CD4-positive, alpha-beta memory T cell (primary cell): Measurements from ENCODE around the gene CPEB1. TPM values are rescaled to one million over a fixed set of nuclear protein-coding genes. Genes with fewer than 3 reads are reported as not detected.

ENCODE experiments used
- CTCF ChIA-PET: fragments of 350-600 bp; sonication (Branson Sonifier 250); formaldehyde crosslinking; loops from one replicate; lab custom pipeline; 2021; ENCODE audit warnings: inconsistent platforms; ENCODE audit not compliant: partially characterized antibody; lab: Charles Lee
- POLR2A ChIA-PET: fragments of 350-600 bp; sonication (Branson Sonifier 250); formaldehyde crosslinking; loops from one replicate; lab custom pipeline; 2021; ENCODE audit not compliant: partially characterized antibody; lab: Charles Lee
- DNase-seq, 5 donors: peaks; one replicate each; pipeline versions ENCODE4 v3.0.0 to v3.0.0-alpha.2; 2020 to 2022; ENCODE audit warnings: mixed read lengths in 1 of 5
- H3K27ac ChIP-seq: one replicate; pipeline ENCODE4 v1.7.0; 2013; ENCODE audit warnings: low read depth, low read length
- H3K27me3 ChIP-seq: 2 replicates; pipeline ENCODE4 v1.7.0; 2013; ENCODE audit warnings: mild to moderate bottlenecking, low read length, moderate library complexity; ENCODE audit not compliant: insufficient read depth
- H3K36me3 ChIP-seq: 2 replicates; pipeline ENCODE4 v1.7.0; 2013; ENCODE audit warnings: mild to moderate bottlenecking, low read length, moderate library complexity; ENCODE audit not compliant: insufficient read depth
- H3K4me1 ChIP-seq: 2 replicates; pipeline ENCODE4 v1.7.0; 2013; ENCODE audit warnings: mild to moderate bottlenecking, low read length, moderate library complexity; ENCODE audit not compliant: insufficient read depth
- H3K4me3 ChIP-seq, 2 donors: one replicate each; pipeline ENCODE4 v1.7.0; 2013; ENCODE audit warnings: low read length in 2 of 2, mild to moderate bottlenecking in 1 of 2
- H3K9me3 ChIP-seq, 2 donors: one replicate each; pipeline ENCODE4 v1.7.0; 2013; ENCODE audit warnings: low read length in 2 of 2, control low read depth in 1 of 2; ENCODE audit not compliant: control insufficient read depth in 1 of 2
- H3K27ac Mint-ChIP-seq, 7 donors: one replicate each; pipeline ENCODE4 v1.8.0; 2020 to 2021; ENCODE audit warnings: mixed read lengths in 7 of 7, mild to moderate bottlenecking in 6 of 7, inconsistent platforms in 3 of 7, moderate library complexity in 3 of 7
- H3K27me3 Mint-ChIP-seq, 2 donors: one replicate each; pipeline ENCODE4 v1.8.0; 2020 to 2021; ENCODE audit warnings: mixed read lengths in 2 of 2
- H3K36me3 Mint-ChIP-seq, 2 donors: one replicate each; pipeline ENCODE4 v1.8.0; 2020 to 2021; ENCODE audit warnings: mixed read lengths in 2 of 2, inconsistent platforms in 1 of 2, mild to moderate bottlenecking in 1 of 2
- H3K4me1 Mint-ChIP-seq, 4 donors: one replicate each; pipeline ENCODE4 v1.8.0; 2020 to 2021; ENCODE audit warnings: mixed read lengths in 4 of 4, mild to moderate bottlenecking in 1 of 4
- H3K4me3 Mint-ChIP-seq, 8 donors: one replicate each; pipeline ENCODE4 v1.8.0; 2020 to 2021; ENCODE audit warnings: mixed read lengths in 8 of 8, mild to moderate bottlenecking in 7 of 8, moderate library complexity in 6 of 8, inconsistent platforms in 3 of 8
- H3K9me3 Mint-ChIP-seq, 8 donors: one replicate each; pipeline ENCODE4 v1.8.0; 2020 to 2021; ENCODE audit warnings: mixed read lengths in 8 of 8, mild to moderate bottlenecking in 5 of 8, inconsistent platforms in 3 of 8, moderate library complexity in 1 of 8
- intact Hi-C: fragments of 100-400 bp; cut with micrococcal nuclease; formaldehyde crosslinking; loops from one replicate; pipeline ENCODE4 v1.15.1; 2023
- polyA plus RNA-seq, 2 donors: library from polyadenylated mRNA; unstranded; fragments of 300-500 nt; fragmentation: Illumina TruSeq; gene quantifications; one replicate each; pipeline ENCODE4 v1.2.3, GENCODE V29; 2021
- total RNA-seq, 2 experiments: library from RNA; stranded (reverse); gene quantifications; one replicate each; pipeline ENCODE4 v1.2.3, GENCODE V29; 2021

The CPEB1 gene
- total and polyA plus RNA-seq, 4 experiments from 2014 or later = 0.17 to 0.55 (median 0.38) TPM

DNA sequence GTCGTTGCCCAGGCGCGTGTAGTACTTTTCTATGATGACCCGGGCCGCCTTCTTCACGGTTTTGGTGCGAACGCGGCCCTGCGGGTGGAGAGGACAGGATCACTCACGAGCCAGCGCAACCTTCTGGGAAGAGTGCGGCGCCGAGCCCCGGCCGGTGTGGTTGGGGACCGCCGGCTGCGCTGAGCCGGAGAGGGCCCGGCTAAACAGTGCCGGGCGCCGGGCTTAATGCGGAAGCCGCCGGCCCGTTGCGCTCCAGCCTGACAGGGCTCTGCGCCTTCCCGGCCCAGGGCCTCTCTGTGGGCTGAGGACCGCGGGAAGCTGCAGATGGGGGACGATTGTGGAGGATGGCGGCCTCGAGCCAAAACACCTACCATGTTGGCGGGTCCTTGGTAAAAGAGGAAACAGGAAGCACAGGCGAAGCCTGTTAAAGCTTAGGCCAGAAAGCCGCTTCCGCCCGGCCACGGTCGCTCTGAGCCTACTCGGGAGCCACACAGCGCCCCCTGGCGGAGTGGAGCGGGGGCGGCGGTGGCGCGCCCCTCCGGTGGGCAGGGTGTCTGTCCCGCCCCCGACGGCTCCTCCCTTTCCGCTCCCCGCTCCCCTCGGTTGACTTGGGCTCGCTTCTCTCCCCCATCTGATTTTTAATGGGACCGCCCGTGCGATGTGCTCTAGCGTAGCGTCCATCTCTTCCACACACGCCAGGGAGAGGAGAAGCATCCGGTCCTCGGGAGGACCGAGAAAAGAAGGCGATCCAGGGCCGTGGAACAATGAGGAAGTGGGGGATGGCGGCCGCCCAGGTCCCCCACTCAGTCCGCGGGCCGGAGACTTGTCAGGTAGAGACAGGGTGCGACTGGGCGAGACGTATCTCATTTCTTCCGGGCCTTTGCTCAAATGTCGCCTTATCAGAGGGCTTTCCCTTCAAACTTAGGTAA is 106.8 kb downstream of the CPEB1 start, which contains the start of gene RPS17:
TSS of gene RPS17 (minus strand) at position 403 of the 929 bp plus-strand sequence. CDS start at position 374, 29 bp downstream.
- peaks cover 12 to 39% (median 25%) of the 10 kb centered on the region in 4 donors for H3K4me1 Mint-ChIP-seq
- Histone ChIP-seq H3K36me3 (peaks cover 34% of the 10 kb centered on the region), H3K4me3 (peak within 1 kb of the TSS; percentile 73 to 91), H3K27me3 (no peaks in the 10 kb centered on the region), H3K27ac (peak within 1 kb of the TSS; percentile 83), H3K4me1 (peaks cover 26% of the 10 kb centered on the region), H3K9me3 (no peaks in the 10 kb centered on the region)
- no peaks in the 10 kb centered on the region for H3K9me3 Mint-ChIP-seq
- peaks cover 35 to 55% of the 10 kb centered on the region in 2 donors for H3K36me3 Mint-ChIP-seq
- peaks cover 0 to 2% of the 10 kb centered on the region in 2 donors for H3K27me3 Mint-ChIP-seq
- H3K4me3 Mint-ChIP-seq = peak within 1 kb of the TSS; percentile 95 to 99 (median 97)
- intact Hi-C loops = loop anchor here (1.0 kb wide), 4 partner anchors 140 to 446 kb away; partner anchors contain the start of genes RAMAC and WHAMM
- peak within 1 kb of the TSS; percentile 94 to 98 (median 97) for H3K27ac Mint-ChIP-seq
- peak; percentile 96 to 99 (median 99) for DNase-seq
- ChIA-PET CTCF (interaction anchor here (0.5 to 5.0 kb wide), 12 partner anchors 9 to 477 kb away, joined by 3 to 54 read pairs (median 3); partner anchors contain the start of gene RAMAC), POLR2A (interaction anchor here (0.6 to 4.0 kb wide), 24 partner anchors 9 to 527 kb away, joined by 3 to 42 read pairs (median 4); partner anchors contain the start of genes AP3B2, BTBD1, C15orf40 and CPEB1)

DNA sequence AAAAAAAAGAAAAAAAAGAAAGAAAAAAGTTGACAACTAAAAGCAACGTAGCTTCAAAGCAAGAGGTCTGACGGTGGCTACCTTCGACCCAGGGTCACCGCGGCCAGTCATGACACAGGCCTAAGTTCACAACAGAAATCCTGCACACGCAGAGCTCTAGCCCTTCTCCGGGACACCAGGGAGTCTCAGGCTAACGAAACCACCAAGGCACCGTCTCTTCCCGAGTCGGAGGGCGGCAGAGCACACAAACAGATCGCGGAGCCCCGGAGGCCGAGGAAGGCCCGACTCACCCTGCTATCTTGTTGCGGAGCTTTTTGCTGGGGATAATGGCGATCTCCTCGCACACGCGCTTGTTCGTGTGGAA is 107.5 kb downstream of the CPEB1 start:
- H3K27ac ChIP-seq = peak overlapping the region; percentile 83
- H3K4me3 Mint-ChIP-seq = peak overlapping the region; percentile 94 to 99 (median 97)
- H3K27me3 Mint-ChIP-seq = no peaks in the 10 kb centered on the region
- POLR2A ChIA-PET = interaction anchor here (0.6 to 4.0 kb wide), 18 partner anchors 9 to 528 kb away, joined by 3 to 42 read pairs (median 4); partner anchors contain the start of genes BTBD1, C15orf40, RAMAC and WHAMM
- peaks cover 34% of the 10 kb centered on the region for H3K36me3 ChIP-seq
- no peaks in the 10 kb centered on the region for H3K9me3 Mint-ChIP-seq
- no peaks in the 10 kb centered on the region for H3K27me3 ChIP-seq
- peaks cover 12 to 39% (median 25%) of the 10 kb centered on the region in 4 donors for H3K4me1 Mint-ChIP-seq
- no peak for DNase-seq
- intact Hi-C loops = loop anchor here (1.0 kb wide), 4 partner anchors 141 to 447 kb away; partner anchors contain the start of genes RAMAC and WHAMM
- peak overlapping the region; percentile 73 to 91 for H3K4me3 ChIP-seq
- H3K4me1 ChIP-seq = peaks cover 26% of the 10 kb centered on the region
- CTCF ChIA-PET = interaction anchor here (0.9 to 5.0 kb wide), 9 partner anchors 9 to 478 kb away, joined by 3 to 54 read pairs (median 4); partner anchors contain the start of gene RAMAC
- H3K9me3 ChIP-seq = no peaks in the 10 kb centered on the region
- peak overlapping the region; percentile 92 to 98 (median 96) for H3K27ac Mint-ChIP-seq
- H3K36me3 Mint-ChIP-seq = peaks cover 39 to 58% of the 10 kb centered on the region in 2 donors

DNA sequence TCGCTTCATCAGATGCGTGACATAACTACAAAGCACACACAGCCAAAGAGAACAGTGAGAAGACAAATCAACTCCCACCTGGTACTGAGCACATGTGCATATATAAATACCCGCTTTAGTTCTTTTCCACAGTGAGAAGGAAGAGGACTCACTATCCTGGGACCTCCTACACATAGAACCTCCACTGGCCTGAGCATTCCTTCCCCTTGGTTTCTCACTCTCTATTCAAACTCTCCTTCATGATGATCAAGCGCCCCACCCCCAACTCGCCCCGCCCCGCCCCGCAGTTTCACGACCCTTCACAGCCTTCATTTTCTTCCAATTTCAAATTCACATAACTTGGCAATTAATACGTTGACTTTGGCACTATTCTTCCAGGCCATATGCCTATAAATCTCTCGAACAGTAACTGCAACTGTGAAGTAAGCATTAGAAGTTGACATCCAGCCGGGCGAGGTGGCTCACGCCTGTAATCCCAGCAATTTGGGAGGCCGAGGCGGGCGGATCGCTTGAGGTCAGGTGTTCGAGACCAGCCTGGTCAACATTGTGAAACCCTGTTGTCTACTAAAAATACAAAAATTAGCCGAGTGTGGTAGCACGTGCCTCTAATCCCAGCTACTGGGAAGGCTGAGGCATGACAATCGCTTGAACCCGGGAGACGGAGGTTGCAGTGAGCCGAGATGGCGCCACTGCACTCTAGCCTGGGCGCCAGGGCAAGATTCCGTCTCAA is 108.0 kb downstream of the CPEB1 start:
- DNase-seq = no peak
- Mint-ChIP-seq H3K9me3 (no peaks in the 10 kb centered on the region), H3K27me3 (no peaks in the 10 kb centered on the region), H3K36me3 (peaks cover 44 to 63% of the 10 kb centered on the region in 2 donors), H3K27ac (peak overlapping the region; percentile 92 to 98 (median 96)), H3K4me3 (peak overlapping the region; percentile 94 to 99 (median 97)), H3K4me1 (peaks cover 12 to 39% (median 25%) of the 10 kb centered on the region in 4 donors)
- Histone ChIP-seq H3K27me3 (no peaks in the 10 kb centered on the region), H3K27ac (peak overlapping the region; percentile 83), H3K4me3 (peak overlapping the region; percentile 73 to 91), H3K9me3 (no peaks in the 10 kb centered on the region), H3K36me3 (peaks cover 34% of the 10 kb centered on the region), H3K4me1 (peaks cover 26% of the 10 kb centered on the region)
- intact Hi-C loops = no loop called here
- ChIA-PET CTCF (interaction anchor here (1.0 to 5.0 kb wide), 7 partner anchors 8 to 478 kb away, joined by 3 to 54 read pairs (median 5); partner anchors contain the start of gene RAMAC), POLR2A (interaction anchor here (0.9 to 4.0 kb wide), 14 partner anchors 8 to 529 kb away, joined by 3 to 42 read pairs (median 6); partner anchors contain the start of genes BTBD1, C15orf40, RAMAC and WHAMM)

DNA sequence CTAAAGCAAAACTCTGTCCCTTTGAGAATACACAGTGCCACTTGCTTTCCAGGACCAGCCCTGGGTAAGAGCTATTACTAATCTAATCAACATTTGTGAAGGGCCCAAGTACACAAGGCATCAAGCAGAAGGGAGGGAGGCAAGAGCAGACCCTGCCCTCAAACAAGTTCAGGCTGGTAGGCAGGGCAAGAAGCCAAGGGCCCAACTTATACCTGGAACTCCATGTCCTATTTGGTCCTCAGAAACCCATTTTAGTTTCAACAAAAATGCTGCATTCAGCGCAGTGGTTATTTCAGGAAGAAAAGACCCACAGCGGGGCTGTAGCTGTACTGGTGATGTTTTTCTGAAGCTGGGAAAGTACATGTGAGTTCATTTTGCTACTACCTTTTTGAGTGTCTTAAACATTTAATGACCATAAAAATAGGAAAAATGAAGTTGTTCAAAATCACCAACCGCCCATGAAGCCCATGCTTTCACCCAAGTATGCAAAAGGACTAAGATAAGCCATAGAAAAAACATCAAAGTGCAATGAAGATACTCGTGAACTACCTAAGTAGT is 109.7 kb downstream of the CPEB1 start:
- DNase-seq = no peak
- Mint-ChIP-seq H3K4me1 (peaks cover 12 to 39% (median 24%) of the 10 kb centered on the region in 4 donors), H3K36me3 (peaks cover 48 to 75% of the 10 kb centered on the region in 2 donors), H3K27ac (peak overlapping the region in 5 of 7 donors; percentile 63 to 98 (median 75)), H3K4me3 (peak overlapping the region in 6 of 8 donors; percentile 36 to 68 (median 63)), H3K9me3 (no peaks in the 10 kb centered on the region), H3K27me3 (no peaks in the 10 kb centered on the region)
- peak overlapping the region; percentile 83 for H3K27ac ChIP-seq
- intact Hi-C loops = no loop called here
- no peaks in the 10 kb centered on the region for H3K9me3 ChIP-seq
- H3K4me3 ChIP-seq = no peak overlapping the region
- peaks cover 26% of the 10 kb centered on the region for H3K4me1 ChIP-seq
- ChIA-PET CTCF (interaction anchor here (1.5 to 3.3 kb wide), 2 partner anchors 9 to 463 kb away, joined by 4 to 11 read pairs; no protein-coding TSS in a partner anchor), POLR2A (no interaction called here)
- H3K36me3 ChIP-seq = peaks cover 34% of the 10 kb centered on the region
- H3K27me3 ChIP-seq = no peaks in the 10 kb centered on the region

DNA sequence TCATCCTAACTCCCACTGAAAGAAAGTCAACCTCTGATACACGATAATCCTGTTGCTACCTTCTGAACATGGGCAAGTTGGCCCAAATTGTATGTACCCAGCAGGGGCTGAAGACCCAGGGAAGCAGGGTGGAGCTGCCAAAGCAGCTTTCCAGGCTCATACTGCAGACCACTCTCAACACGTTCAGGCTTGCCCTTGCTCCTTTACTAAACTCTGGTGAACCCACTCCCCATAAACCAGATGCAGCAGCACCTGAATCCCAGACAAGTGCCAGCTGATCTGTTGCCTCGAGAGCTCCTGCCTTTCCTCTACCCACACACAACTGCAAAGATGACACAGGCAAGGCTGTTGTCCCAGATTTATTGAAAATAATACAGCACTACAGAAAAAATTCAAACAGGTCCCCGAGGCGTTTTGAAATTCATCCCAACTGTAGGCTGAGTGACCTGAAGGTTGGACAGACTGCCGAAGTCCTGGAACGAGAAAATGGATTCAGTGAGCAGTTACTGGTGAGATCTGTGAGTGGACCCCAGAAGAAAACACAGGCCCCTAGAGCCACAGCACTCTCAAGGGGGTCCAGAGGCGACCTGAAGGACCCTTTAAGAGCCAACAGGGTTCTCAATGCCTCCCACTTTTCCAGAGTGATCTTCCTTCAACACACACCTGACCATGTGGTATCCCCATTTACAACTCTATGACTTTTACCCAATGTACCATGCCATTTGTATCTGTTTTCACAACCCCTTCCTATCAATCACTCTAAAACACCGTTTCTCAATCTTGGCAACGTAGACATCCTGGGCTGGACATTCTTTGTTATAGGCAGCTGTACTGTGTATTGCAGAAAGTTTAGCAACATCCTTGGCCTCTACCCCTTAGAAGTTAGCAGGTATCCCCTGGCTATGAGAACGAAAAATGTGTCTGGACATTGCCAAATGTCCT is 110.5 kb downstream of the CPEB1 start:
- intact Hi-C loops = no loop called here
- no peaks in the 10 kb centered on the region for H3K27me3 ChIP-seq
- ChIA-PET POLR2A (no interaction called here), CTCF (interaction anchor here (1.5 to 3.3 kb wide), 2 partner anchors 8 to 463 kb away, joined by 4 to 11 read pairs; no protein-coding TSS in a partner anchor)
- no peak overlapping the region for H3K4me3 ChIP-seq
- peak overlapping the region in 5 of 7 donors; percentile 2 to 98 (median 73) for H3K27ac Mint-ChIP-seq
- no peaks in the 10 kb centered on the region for H3K27me3 Mint-ChIP-seq
- peaks cover 12 to 39% (median 24%) of the 10 kb centered on the region in 4 donors for H3K4me1 Mint-ChIP-seq
- peaks cover 26% of the 10 kb centered on the region for H3K4me1 ChIP-seq
- no peak for DNase-seq
- peaks cover 48 to 78% of the 10 kb centered on the region in 2 donors for H3K36me3 Mint-ChIP-seq
- no peaks in the 10 kb centered on the region for H3K9me3 ChIP-seq
- no peak overlapping the region for H3K27ac ChIP-seq
- H3K36me3 ChIP-seq = peaks cover 34% of the 10 kb centered on the region
- peak overlapping the region in 3 of 8 donors; percentile 25 to 68 (median 62) for H3K4me3 Mint-ChIP-seq
- H3K9me3 Mint-ChIP-seq = no peaks in the 10 kb centered on the region
